Choroid plexus epithelial cell (primary cell): ENCODE measurements around the gene TNP1.

Experiments used
- DNase-seq: peaks from one replicate; pipeline ENCODE4 v3.0.0-alpha.2; 2010; ENCODE audit warnings: low read depth
- H3K4me3 ChIP-seq: 2 replicates; pipeline ENCODE4 v1.5.1; 2011; ENCODE audit warnings: low read depth, mild to moderate bottlenecking, control low read depth, low read length, moderate library complexity
- TF ChIP-seq, protein P1 (sequence below): conservative IDR thresholded peaks from 2 replicates; pipeline ENCODE4 v1.5.1; 2011; ENCODE audit warnings: low read depth, mild to moderate bottlenecking, control low read depth, inconsistent platforms, low read length, moderate library complexity

Gene TNP1

DNA sequence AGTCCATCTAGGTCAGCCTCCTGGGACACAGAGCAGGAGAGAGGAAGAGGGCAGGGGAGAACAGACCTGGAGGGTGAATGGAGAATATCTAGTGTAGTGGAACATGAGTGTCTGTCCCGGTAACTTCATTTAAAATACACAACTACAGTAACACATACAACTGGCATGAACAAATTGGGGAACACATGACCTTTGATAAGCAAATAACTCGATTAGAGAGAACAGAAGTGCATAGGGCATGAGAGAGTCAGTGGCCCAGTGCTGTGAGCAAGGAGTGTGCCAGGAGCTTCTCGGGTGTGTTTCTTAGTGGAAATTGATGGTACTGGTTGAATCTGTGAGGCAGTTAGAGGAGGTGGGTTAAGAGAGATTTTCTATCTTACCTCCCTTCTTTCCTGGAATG lies 40.8 kb downstream of the TNP1 start:
- no peak overlapping the region for H3K4me3 ChIP-seq
- no peak for DNase-seq

DNA sequence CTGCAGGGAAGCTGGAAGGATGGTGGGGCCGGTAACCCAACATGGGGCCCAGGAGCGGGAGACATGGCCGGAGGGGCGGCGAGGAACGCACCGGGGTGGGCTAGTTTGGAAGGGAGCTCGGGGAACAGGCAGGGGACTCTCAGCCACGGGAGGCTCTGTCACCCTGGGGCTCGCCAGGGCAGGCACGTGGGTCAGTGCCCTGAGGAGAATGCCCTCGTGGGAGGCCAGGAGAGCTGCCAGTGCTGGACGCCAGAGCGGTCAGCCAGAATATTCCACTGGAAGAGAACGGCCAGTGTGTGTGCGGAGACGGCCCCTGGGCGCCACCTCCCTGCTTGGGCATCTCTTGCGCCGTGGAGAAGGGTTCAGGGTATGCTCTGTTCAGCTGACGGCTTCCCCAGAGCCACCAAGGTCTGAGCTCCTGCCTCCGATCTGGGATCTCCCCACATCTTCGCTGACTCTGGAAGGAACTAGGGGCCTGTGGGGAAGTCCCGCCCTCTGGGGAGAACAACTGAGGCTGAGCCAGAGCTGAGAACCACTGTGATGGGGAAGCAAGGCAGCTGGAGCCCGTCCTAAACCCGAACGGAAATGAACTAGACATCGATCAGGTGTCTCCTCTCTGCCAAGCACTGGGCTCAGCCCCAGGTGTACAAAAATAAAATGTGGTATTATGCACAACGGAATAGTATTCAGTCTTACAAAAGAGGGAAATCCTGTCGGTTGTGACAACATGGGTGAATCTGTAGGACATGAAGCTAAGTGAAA lies 49.3 kb downstream of the TNP1 start:
- DNase-seq, result no peak
- TF ChIP-seq, protein P1, sequence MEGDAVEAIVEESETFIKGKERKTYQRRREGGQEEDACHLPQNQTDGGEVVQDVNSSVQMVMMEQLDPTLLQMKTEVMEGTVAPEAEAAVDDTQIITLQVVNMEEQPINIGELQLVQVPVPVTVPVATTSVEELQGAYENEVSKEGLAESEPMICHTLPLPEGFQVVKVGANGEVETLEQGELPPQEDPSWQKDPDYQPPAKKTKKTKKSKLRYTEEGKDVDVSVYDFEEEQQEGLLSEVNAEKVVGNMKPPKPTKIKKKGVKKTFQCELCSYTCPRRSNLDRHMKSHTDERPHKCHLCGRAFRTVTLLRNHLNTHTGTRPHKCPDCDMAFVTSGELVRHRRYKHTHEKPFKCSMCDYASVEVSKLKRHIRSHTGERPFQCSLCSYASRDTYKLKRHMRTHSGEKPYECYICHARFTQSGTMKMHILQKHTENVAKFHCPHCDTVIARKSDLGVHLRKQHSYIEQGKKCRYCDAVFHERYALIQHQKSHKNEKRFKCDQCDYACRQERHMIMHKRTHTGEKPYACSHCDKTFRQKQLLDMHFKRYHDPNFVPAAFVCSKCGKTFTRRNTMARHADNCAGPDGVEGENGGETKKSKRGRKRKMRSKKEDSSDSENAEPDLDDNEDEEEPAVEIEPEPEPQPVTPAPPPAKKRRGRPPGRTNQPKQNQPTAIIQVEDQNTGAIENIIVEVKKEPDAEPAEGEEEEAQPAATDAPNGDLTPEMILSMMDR, result no peak
- no peak overlapping the region for H3K4me3 ChIP-seq

More for the DNA sequence above, 40.8 kb downstream of the TNP1 start:
- TF ChIP-seq, protein P1, result no peak
